ENCODE results near the gene DRD3. TPM values are rescaled to one million over a fixed set of nuclear protein-coding genes. Genes with fewer than 3 reads are reported as not detected.

The DRD3 gene
- total RNA-seq, 1 experiment from 2014 or later = 0.17 TPM

- TF ChIP-seq ZSCAN18 (CRISPR knock-in tag; IDR thresholded peaks at IDR 0.05) (no peak), STAT6 (CRISPR knock-in tag; conservative IDR thresholded peaks at IDR 0.05; ENCODE audit: low read depth) (no peak), CDX4 (CRISPR knock-in tag; IDR thresholded peaks at IDR 0.05; ENCODE audit: borderline replicate concordance) (no peak), NR3C1 (CRISPR knock-in tag; conservative IDR thresholded peaks at IDR 0.05; ENCODE audit: low read depth) (no peak), TEAD1 (CRISPR knock-in tag; IDR thresholded peaks at IDR 0.05) (peak; percentile 97), ZNF232 (CRISPR knock-in tag; IDR thresholded peaks at IDR 0.05) (peak; percentile 73), NR1H2 (CRISPR knock-in tag; IDR thresholded peaks at IDR 0.05) (no peak), MLX (CRISPR knock-in tag; IDR thresholded peaks at IDR 0.05) (no peak), IRF2 (CRISPR knock-in tag; IDR thresholded peaks at IDR 0.05; ENCODE audit: borderline replicate concordance, low read depth) (no peak), CTCF (IDR thresholded peaks at IDR 0.05) (peak; percentile 65), NFE2L1 (CRISPR knock-in tag; IDR thresholded peaks at IDR 0.05) (peak; percentile 83)
These were observed 26.2 kb downstream of the DRD3 start (continued) for GRCh38 chr3:114152519-114153151.

GRCh38 chr3:114151091-114151490, 27.8 kb downstream of the DRD3 start:
- Mint-ChIP-seq H3K27me3 (ENCODE audit: low read depth) (peaks cover 3% of the 10 kb centered on the region; the same call in 1 of the 2 replicates), H3K27ac (no peak overlapping the region), H3K9me3 (no peaks in the 10 kb centered on the region), H3K36me3 (no peaks in the 10 kb centered on the region), H3K4me3 (no peak overlapping the region), H3K4me1 (peaks cover 59% of the 10 kb centered on the region)
- ChIA-PET CTCF (interaction anchor here (0.9 to 3.6 kb wide), 5 partner anchors 28 to 267 kb away, joined by 3 to 15 read pairs (median 4); no protein-coding TSS in a partner anchor), POLR2A (no interaction called here)
- no peak for ATAC-seq
- TF ChIP-seq MLX (CRISPR knock-in tag; IDR thresholded peaks at IDR 0.05) (no peak), CREB1 (CRISPR knock-in tag; IDR thresholded peaks at IDR 0.05) (no peak), CBFB (CRISPR knock-in tag; IDR thresholded peaks at IDR 0.05; ENCODE audit: low read depth) (no peak), ZBTB43 (CRISPR knock-in tag; IDR thresholded peaks at IDR 0.05) (no peak), FOXP1 (CRISPR knock-in tag; IDR thresholded peaks at IDR 0.05; ENCODE audit: borderline replicate concordance) (no peak), ZNF396 (CRISPR knock-in tag; IDR thresholded peaks at IDR 0.05; ENCODE audit: borderline replicate concordance) (no peak), ATF1 (CRISPR knock-in tag; IDR thresholded peaks at IDR 0.05) (no peak), ZBTB21 (CRISPR knock-in tag; IDR thresholded peaks at IDR 0.05; ENCODE audit: borderline replicate concordance) (no peak), ZNF263 (CRISPR knock-in tag; IDR thresholded peaks at IDR 0.05; ENCODE audit: low read depth) (no peak), EMX1 (CRISPR knock-in tag; IDR thresholded peaks at IDR 0.05) (no peak), ELF4 (CRISPR knock-in tag; IDR thresholded peaks at IDR 0.05; ENCODE audit: low read depth) (no peak), NR1H2 (CRISPR knock-in tag; IDR thresholded peaks at IDR 0.05) (no peak)
- no peak for DNase-seq (ENCODE audit: low spot score)
